Activated naive CD8-positive, alpha-beta T cell treated with anti-CD3 and anti-CD28 coated beads, Interleukin-2, amount 50 U/mL, for 24 hours (primary cell): Measurements from ENCODE around the gene RCAN1.

Source experiments
- ATAC-seq: fragments of 150-1000 bp; cut with Tn5 transposase; one replicate; pipeline ENCODE4 v1.10.0; 2021
- DNase-seq: peaks from one replicate; pipeline ENCODE4 v3.0.0; 2021
- H3K27ac Mint-ChIP-seq: one replicate; pipeline ENCODE4 v1.8.0; 2021; ENCODE audit warnings: mild to moderate bottlenecking, mixed read lengths
- H3K27me3 Mint-ChIP-seq: one replicate; pipeline ENCODE4 v1.8.0; 2021; ENCODE audit warnings: mixed read lengths
- H3K36me3 Mint-ChIP-seq: one replicate; pipeline ENCODE4 v1.8.0; 2021; ENCODE audit warnings: low read depth, mixed read lengths
- H3K4me1 Mint-ChIP-seq: one replicate; pipeline ENCODE4 v1.8.0; 2021; ENCODE audit warnings: mixed read lengths
- H3K4me3 Mint-ChIP-seq: one replicate; pipeline ENCODE4 v1.8.0; 2021; ENCODE audit warnings: mild to moderate bottlenecking, moderate library complexity, mixed read lengths
- H3K9me3 Mint-ChIP-seq: one replicate; pipeline ENCODE4 v1.8.0; 2021; ENCODE audit warnings: mixed read lengths

The RCAN1 gene

GRCh38 chr21:34614628-34615486 lies at the start of gene RCAN1:
TSS of gene RCAN1 (minus strand) at chr21:34615113. CDS start at chr21:34615011, 102 bp downstream.
- Mint-ChIP-seq H3K36me3 (no peaks in the 10 kb centered on the region), H3K4me3 (peak within 1 kb of the TSS; percentile 82), H3K9me3 (no peaks in the 10 kb centered on the region), H3K27me3 (no peaks in the 10 kb centered on the region), H3K27ac (peak within 1 kb of the TSS; percentile 71), H3K4me1 (peaks cover 21% of the 10 kb centered on the region)
- DNase-seq, result peak; percentile 85
- ATAC-seq, result peak; percentile 94

- no peak overlapping the region for H3K4me3 Mint-ChIP-seq
- H3K9me3 Mint-ChIP-seq, result peaks cover 20% of the 10 kb centered on the region
- ATAC-seq (no peak), DNase-seq (no peak)
- peaks cover 1% of the 10 kb centered on the region for H3K36me3 Mint-ChIP-seq
- H3K27me3 Mint-ChIP-seq, result peaks cover 38% of the 10 kb centered on the region
- H3K27ac Mint-ChIP-seq, result no peak overlapping the region
- H3K4me1 Mint-ChIP-seq, result no peaks in the 10 kb centered on the region
Measured at GRCh38 chr21:34661848-34662247, 46.9 kb upstream of the RCAN1 start.

GRCh38 chr21:34653522-34653921 lies 38.6 kb upstream of the RCAN1 start:
- Mint-ChIP-seq H3K4me1 (no peaks in the 10 kb centered on the region), H3K9me3 (peaks cover 5% of the 10 kb centered on the region), H3K27me3 (peaks cover 40% of the 10 kb centered on the region), H3K4me3 (no peak overlapping the region), H3K27ac (no peak overlapping the region), H3K36me3 (no peaks in the 10 kb centered on the region)
- no peak for DNase-seq
- ATAC-seq, result no peak

GRCh38 chr21:34651642-34652041 lies 36.7 kb upstream of the RCAN1 start:
- Mint-ChIP-seq H3K4me1 (no peaks in the 10 kb centered on the region), H3K4me3 (no peak overlapping the region), H3K9me3 (peaks cover 5% of the 10 kb centered on the region), H3K27ac (no peak overlapping the region), H3K27me3 (peaks cover 36% of the 10 kb centered on the region), H3K36me3 (no peaks in the 10 kb centered on the region)
- DNase-seq (no peak), ATAC-seq (no peak)

- H3K4me1 Mint-ChIP-seq, result no peaks in the 10 kb centered on the region
- H3K4me3 Mint-ChIP-seq, result no peak overlapping the region
- H3K27ac Mint-ChIP-seq, result no peak overlapping the region
- peaks cover 31% of the 10 kb centered on the region for H3K27me3 Mint-ChIP-seq
- H3K9me3 Mint-ChIP-seq, result peaks cover 5% of the 10 kb centered on the region
- no peaks in the 10 kb centered on the region for H3K36me3 Mint-ChIP-seq
- DNase-seq (no peak), ATAC-seq (no peak)
Measured at GRCh38 chr21:34650861-34651431, 36.0 kb upstream of the RCAN1 start.

- ATAC-seq (no peak), DNase-seq (no peak)
- Mint-ChIP-seq H3K36me3 (no peaks in the 10 kb centered on the region), H3K4me1 (no peaks in the 10 kb centered on the region), H3K9me3 (peaks cover 5% of the 10 kb centered on the region), H3K27me3 (peaks cover 29% of the 10 kb centered on the region), H3K27ac (no peak overlapping the region), H3K4me3 (no peak overlapping the region)
Measured at GRCh38 chr21:34649400-34649799, 34.5 kb upstream of the RCAN1 start.

GRCh38 chr21:34648739-34649297 lies 33.9 kb upstream of the RCAN1 start:
- H3K27me3 Mint-ChIP-seq, result peaks cover 27% of the 10 kb centered on the region

GRCh38 chr21:34647555-34647954 lies 32.6 kb upstream of the RCAN1 start:
- Mint-ChIP-seq H3K27ac (no peak overlapping the region), H3K4me3 (no peak overlapping the region), H3K9me3 (peaks cover 5% of the 10 kb centered on the region), H3K27me3 (peaks cover 17% of the 10 kb centered on the region), H3K36me3 (no peaks in the 10 kb centered on the region), H3K4me1 (peaks cover 2% of the 10 kb centered on the region)
- ATAC-seq (no peak), DNase-seq (no peak)

More at GRCh38 chr21:34648739-34649297, 33.9 kb upstream of the RCAN1 start:
- no peaks in the 10 kb centered on the region for H3K36me3 Mint-ChIP-seq
- no peak overlapping the region for H3K27ac Mint-ChIP-seq
- DNase-seq (no peak), ATAC-seq (no peak)
- H3K9me3 Mint-ChIP-seq, result peaks cover 5% of the 10 kb centered on the region
- H3K4me3 Mint-ChIP-seq, result no peak overlapping the region
- H3K4me1 Mint-ChIP-seq, result no peaks in the 10 kb centered on the region

- Mint-ChIP-seq H3K9me3 (no peaks in the 10 kb centered on the region), H3K27ac (no peak overlapping the region), H3K4me1 (peaks cover 27% of the 10 kb centered on the region), H3K4me3 (no peak overlapping the region), H3K27me3 (peaks cover 9% of the 10 kb centered on the region), H3K36me3 (no peaks in the 10 kb centered on the region)
- DNase-seq (no peak), ATAC-seq (no peak)
Measured at GRCh38 chr21:34644825-34645224, 29.9 kb upstream of the RCAN1 start.

GRCh38 chr21:34642211-34643075 lies 27.5 kb upstream of the RCAN1 start:
- no peak for DNase-seq
- peaks cover 5% of the 10 kb centered on the region for H3K27me3 Mint-ChIP-seq
- ATAC-seq, result no peak

GRCh38 chr21:34640858-34641257 lies 25.9 kb upstream of the RCAN1 start:
- Mint-ChIP-seq H3K9me3 (peaks cover 3% of the 10 kb centered on the region), H3K4me1 (peaks cover 33% of the 10 kb centered on the region), H3K27me3 (no peaks in the 10 kb centered on the region), H3K36me3 (no peaks in the 10 kb centered on the region), H3K4me3 (peak overlapping the region; percentile 43), H3K27ac (peak overlapping the region; percentile 84)
- peak; percentile 65 for ATAC-seq
- no peak for DNase-seq

More at GRCh38 chr21:34642211-34643075, 27.5 kb upstream of the RCAN1 start:
- H3K4me3 Mint-ChIP-seq, result no peak overlapping the region
- no peak overlapping the region for H3K27ac Mint-ChIP-seq
- peaks cover 3% of the 10 kb centered on the region for H3K9me3 Mint-ChIP-seq
- peaks cover 33% of the 10 kb centered on the region for H3K4me1 Mint-ChIP-seq
- H3K36me3 Mint-ChIP-seq, result no peaks in the 10 kb centered on the region

GRCh38 chr21:34639882-34640788 lies 25.2 kb upstream of the RCAN1 start:
- peak; percentile 48 for ATAC-seq
- peak overlapping the region; percentile 84 for H3K27ac Mint-ChIP-seq

GRCh38 chr21:34639250-34639649 lies 24.3 kb upstream of the RCAN1 start:
- ATAC-seq (no peak), DNase-seq (no peak)
- no peaks in the 10 kb centered on the region for H3K36me3 Mint-ChIP-seq
- no peak overlapping the region for H3K4me3 Mint-ChIP-seq
- H3K27ac Mint-ChIP-seq, result no peak overlapping the region
- H3K27me3 Mint-ChIP-seq, result no peaks in the 10 kb centered on the region
- peaks cover 3% of the 10 kb centered on the region for H3K9me3 Mint-ChIP-seq
- H3K4me1 Mint-ChIP-seq, result peaks cover 33% of the 10 kb centered on the region

More at GRCh38 chr21:34639882-34640788, 25.2 kb upstream of the RCAN1 start:
- peaks cover 33% of the 10 kb centered on the region for H3K4me1 Mint-ChIP-seq
- H3K4me3 Mint-ChIP-seq, result peak overlapping the region; percentile 43
- no peaks in the 10 kb centered on the region for H3K27me3 Mint-ChIP-seq
- DNase-seq, result peak; percentile 23
- no peaks in the 10 kb centered on the region for H3K36me3 Mint-ChIP-seq
- peaks cover 3% of the 10 kb centered on the region for H3K9me3 Mint-ChIP-seq
